GM21619 (cell line): Measurements from ENCODE around the gene GLI1.
"Not testable (repeated sequence)": the region's sequence is repeated elsewhere in the genome, so short reads cannot be mapped to it uniquely, and the experiment has no call there.

ENCODE experiments used
- ATAC-seq: cut with Tn5 transposase; IDR thresholded peaks from one replicate; pipeline ENCODE4 v1.9.1; 2021; ENCODE audit not compliant: unreplicated experiment

GLI1 gene

DNA sequence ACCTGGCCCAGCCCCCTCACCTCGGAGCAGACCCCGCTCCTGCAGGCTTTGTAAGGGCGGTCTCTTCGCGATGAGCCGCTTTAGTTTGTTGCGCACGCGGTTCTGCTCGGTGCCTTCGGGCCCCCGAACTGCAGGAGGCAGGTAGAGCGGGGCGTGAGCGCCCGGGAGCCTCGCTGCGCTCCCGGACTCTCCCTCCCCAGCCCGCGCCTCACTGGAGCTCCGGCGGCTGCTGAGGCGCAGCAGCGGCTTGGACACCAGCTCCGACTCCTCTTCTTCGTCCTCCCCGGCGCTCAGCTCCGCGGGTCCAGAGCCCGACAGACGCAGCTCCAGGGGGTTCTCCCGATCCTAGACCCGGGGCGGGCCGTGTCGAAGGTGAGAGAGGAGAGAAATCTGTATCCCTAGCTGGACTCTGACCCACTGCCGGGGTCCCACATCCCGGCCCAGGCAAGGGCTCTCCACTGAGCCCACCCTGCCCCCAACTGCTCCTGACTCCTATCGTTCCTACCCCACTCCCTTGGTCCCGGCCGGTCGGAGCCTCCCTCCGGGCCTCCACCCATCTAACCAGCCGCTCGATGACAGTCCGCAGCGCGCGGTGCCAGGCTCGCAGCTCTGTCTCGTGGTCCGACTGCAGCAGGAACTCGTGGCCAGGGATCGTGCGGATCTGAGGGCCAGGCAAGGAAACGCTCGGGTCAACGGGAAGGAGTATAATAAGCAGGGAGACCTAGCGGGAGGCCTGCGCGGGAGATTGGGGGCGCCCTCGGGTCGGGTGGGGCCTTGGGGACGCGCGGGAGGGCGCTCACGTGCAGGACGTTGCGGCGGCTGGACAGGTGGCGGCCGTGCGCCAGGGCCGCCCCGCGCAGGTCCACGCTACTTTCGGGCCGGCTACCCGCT, 15.9 kb downstream of the GLI1 start:
- ATAC-seq: no peak

DNA sequence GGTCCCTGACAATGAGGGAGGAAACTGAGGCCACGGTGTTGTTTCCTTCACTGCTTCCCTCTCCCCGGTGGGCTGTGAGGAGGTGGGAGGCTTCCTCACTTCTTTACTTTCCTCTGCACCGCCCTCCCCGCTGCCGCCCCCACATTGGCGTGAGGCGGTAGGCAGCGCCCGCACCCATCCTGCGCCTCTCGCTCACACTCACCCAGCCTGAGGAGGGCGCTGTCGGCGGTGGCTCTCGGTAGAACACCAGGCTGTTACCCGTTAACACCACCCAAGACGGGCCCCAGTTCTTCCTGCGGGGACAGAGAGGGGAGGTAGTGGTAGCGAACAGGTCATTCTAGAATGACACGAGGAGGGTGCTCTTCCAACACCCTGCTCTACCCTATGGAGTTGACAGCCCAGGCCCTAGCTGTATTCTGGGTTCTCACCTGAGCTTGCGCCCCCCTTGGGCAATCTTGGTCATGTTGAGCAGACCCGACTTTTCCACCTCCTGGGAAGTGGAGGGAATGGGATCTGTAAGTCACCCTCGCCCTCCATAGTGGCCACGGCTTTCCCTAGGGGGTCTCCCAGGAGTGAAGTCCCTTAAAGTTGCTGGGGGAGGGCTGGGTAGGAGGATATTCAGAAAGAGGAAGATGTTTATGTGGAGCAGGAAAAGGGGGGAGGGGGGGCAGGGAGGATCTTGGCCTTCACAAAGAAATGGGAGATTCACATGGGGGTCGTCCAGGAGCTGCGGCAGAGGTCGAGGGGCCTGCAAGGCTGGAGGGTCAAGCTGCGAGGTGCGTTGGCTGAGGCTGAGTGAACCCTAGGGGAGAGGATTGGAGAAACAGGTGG, 16.8 kb downstream of the GLI1 start:
- ATAC-seq: peak; percentile 31

GRCh38 chr12:57476993-57477709, 17.6 kb downstream of the GLI1 start:
- ATAC-seq: no peak

DNA sequence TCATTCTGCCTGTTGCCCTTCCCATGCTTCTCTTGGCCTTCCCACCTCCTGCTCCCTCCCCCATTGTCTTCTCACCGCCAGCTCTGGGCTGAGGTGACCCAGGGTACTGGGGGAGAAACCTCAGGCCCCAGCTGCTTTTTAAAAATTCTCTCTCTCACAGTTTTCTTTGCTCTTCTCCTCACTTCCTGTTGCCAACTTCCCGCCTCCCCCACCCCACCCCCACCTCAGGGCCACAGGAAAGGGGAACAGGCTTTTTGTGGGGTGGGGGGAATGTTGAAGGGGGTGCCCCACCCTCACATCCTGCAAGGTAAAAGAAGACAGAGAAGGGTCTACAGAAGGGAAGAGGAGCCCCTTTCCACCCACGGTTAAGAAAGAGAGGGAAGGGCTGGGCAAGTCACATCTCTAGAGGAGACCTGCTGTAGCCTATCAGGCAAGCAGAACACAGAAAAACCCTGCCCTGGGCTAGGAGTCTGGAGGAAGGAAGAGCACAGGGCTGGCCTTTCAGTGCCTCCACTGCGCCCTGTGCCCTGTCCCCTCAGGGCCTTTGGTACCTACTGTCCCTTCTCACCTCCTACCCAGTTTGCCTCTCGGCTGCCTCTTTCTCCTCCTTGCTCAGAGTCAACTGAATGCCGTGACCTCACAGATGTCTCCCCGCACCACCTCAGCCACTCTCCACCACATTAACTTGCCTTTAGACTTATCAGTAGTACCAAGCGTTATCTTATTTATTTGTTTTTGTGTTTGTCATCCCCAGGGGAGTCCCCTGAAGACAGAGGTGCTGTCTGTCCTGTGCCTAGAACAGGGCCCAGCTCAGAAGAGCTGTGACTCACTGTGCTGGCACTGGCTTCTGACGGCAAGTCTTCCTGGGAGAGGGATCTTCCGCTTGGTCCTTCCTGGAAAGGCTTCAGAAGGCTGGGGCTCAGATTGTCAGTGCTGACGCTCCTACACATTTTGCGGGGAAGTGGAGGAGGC, 18.4 kb downstream of the GLI1 start:
- ATAC-seq: peak; percentile 31

GRCh38 chr12:57479043-57479375, 19.4 kb downstream of the GLI1 start:
- no peak for ATAC-seq

DNA sequence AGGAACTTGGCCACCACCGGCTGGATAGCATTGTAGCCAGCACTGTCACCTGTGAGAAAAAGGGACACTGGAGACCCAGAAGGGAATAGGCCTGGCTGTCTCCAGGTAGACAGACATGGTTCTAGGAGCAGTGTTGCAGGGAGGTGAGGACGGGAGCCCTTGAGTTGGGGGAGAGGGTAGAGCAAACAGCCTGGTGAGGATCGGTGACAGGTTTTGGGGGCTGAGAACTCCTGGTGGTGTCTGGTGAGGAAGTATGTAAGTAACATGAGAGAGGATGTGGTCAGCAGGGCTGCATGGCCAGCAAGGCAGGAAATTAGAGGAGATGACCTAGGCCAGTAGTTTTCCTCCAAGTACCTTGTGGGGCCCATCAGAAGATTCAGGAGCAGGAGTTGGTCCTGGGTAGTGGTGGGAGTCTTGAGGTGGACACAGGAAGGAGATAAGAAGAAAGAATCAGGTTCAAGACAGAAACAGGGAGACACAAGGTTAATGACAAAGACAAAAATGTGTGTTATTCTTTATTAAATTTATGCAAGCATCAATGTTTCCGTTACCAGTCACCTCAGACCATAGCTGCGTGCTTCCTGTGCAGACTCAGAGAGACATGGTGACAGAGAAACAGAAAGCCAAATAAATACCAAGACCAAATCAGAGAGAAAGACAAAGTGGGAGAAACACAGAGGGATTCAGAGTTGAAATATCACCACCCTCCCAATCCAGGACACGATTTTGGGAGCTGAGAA, 20.0 kb downstream of the GLI1 start, which contains the start of gene ARHGAP9:
Gene ARHGAP9, minus strand, starts transcription at position 491 of the 740 bp plus-strand sequence. Its CDS starts 460 bp downstream, at position 31.
- ATAC-seq: peak; percentile 36

DNA sequence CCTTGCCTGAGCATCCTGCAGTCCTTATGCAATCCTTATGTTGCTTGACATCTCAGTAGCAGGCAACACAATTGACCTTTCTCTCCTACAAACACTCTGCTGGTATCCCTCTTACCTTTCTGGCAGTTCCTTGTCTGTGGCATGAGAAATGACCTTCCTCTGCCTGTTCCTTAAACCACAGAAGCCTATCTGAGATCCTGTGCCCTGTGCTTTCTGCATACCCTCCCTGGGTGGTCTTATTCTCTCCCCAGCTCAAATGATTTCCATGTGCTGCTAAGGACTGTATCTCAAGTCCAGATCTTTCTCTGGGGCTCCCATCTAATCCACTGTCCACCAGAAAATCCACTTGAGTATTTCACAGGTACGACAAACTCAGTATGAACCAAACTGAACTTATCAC, 22.1 kb downstream of the GLI1 start:
- ATAC-seq: no peak

DNA sequence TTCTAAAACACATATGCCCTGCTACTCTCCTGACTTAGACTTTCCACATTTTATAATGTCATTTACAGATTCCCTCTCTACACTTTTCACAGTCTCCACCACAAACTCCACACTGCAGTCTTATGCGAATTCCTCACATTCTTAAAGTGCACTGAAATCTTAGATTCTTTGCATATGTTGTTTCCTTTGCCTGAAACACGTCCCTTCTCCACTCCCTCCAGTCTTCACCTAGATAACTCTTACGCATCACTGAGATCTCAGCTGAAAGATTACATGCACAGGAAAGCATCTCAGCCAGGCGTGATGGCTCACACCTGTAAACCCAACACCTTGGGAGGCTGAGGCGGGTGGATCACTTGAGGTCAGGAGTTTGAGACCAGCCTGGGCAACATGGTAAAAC, 23.9 kb downstream of the GLI1 start:
- no peak for ATAC-seq

DNA sequence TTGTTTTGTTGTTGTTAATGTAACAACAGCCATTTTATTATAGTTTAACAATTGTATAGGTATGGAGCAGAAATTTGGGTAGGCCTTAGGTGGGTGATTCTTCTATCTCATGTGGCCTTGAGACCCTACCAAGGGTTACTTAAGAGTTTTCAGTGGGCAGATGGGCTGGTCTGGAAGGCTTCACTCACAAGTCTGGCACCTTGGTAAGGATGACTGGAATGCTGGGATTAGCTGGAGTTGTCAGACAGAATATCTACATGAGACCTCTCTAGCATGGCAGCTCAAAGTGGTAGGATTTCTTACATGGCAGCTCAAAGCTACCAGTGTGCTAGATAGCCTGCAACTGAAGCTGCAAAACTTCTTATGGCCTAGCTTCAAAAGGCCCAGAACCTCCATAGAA, 26.1 kb downstream of the GLI1 start:
- ATAC-seq: no peak

- ATAC-seq: no peak
Measured at GRCh38 chr12:57487055-57487596, 27.5 kb downstream of the GLI1 start.

DNA sequence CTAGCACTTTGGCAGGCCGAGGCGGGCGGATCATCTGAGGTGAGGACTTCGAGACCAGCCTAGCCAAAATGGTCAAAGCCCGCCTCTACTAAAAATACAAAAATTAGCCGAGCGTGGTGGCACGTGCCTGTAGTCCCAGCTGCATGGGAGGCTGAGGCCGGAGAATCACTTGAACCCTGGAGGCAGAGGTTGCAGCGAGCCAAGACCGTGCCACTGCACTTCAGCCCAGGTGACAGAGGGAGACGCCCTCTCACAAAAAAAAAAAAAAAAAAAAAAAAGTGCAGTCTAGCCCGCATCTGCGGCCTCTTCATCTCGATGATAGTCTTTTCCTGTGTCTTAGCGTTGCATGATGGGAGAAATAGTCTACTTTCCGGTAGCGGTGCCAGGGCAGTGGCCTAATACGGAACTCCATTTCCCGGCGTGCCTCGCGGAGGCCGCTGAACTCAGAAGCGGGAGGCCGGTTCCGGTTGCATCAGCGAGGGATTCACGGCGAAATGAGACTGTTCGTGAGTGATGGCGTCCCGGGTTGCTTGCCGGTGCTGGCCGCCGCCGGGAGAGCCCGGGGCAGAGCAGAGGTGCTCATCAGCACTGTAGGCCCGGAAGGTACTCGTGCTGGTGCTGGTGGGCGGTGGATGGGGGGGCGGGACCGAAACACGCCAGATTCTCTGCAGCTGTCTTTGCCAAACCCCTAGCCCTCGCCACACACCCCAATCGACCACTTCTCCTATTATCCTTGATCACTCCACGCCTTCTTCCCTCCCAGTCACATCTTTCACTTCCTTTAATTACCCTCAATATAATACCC, 28.2 kb downstream of the GLI1 start, which contains the start of gene MARS1:
Gene MARS1, plus strand, starts transcription at position 472 of the 805 bp plus-strand sequence. Its CDS starts 23 bp downstream, at position 495.
- ATAC-seq: peak; percentile 97

GRCh38 chr12:57488402-57489156, 29.0 kb downstream of the GLI1 start:
- no peak for ATAC-seq

GRCh38 chr12:57489157-57489641, 29.6 kb downstream of the GLI1 start:
- ATAC-seq: no peak

- ATAC-seq: no peak
Measured at GRCh38 chr12:57490126-57490525, 30.5 kb downstream of the GLI1 start.

DNA sequence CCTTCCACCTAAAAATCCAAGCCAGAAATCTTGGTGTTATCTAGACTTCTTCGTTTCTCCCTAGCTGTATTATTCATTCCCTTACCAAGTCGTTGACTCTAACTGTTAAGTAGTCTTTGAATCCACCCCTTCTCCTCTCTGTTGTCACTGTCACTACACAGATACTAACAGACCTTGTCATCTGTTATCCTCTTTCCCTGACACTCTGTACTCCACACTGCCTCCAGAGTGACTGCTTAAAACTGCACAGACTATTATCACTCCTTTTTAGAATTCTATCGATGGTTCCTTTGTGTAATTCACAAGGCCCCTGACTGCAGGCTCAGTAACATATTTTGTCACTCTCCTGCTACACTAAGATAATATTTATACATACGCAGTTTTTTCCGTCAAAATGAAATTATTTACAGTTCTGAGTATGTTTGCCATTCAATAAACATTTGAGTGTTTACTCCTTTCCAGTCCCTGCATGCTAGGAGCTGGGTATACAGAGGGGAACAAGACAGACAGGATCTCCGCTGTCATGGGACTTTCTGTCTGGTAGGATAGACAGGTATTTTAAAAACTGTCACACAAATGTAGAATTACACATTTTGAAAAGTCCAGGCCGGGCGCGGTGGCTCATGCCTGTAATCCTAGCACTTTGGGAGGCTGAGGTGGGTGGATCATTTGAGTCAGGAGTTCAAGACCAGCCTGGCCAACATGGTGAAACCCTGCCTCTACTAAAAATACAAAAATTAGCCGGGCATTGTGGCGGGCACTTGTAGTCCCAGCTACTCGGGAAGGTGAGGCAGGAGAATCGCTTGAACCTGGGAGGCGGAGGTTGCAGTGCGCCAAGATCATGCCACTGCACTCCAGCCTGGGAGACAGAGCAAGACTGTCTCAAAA, 32.1 kb downstream of the GLI1 start:
- ATAC-seq: no peak

DNA sequence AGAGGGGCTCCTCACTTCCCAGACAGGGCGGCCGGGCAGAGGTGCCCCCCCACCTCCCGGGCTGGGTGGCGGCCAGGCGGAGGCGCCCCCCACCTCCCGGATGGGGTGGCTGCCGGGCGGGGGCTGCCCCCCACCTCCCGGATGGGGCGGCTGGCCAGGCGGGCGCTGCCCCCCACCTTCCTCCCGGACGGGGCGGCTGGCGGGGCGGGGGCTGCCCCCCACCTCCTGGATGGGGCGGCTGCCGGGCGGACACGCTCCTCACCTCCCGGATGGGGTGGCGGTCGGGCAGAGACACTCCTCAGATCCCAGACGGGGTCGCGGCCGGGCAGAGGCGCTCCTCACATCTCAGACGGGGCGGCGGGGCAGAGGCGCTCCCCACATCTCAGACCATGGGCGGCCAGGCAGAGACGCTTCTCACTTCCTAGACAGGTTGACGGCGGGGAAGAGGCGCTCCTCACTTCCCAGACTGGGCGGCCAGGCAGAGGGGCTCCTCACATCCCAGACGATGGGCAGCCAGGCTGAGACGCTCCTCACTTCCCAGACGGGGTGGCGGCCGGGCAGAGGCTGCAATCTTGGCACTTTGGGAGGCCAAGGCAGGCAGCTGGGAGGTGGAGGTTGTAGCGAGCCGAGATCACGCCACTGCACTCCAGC, 35.6 kb downstream of the GLI1 start:
- not testable (repeated sequence) for ATAC-seq
